ENCODE data around the gene GTF2IRD1. TPM values are rescaled to one million over a fixed set of nuclear protein-coding genes. Genes with fewer than 3 reads are reported as not detected.
"Not testable (repeated sequence)": the region's sequence is repeated elsewhere in the genome, so short reads cannot be mapped to it uniquely, and the experiment has no call there.

GTF2IRD1 gene
- total RNA-seq, 2 donors from 2014 or later, result 2.3 to 3.5 TPM

DNA sequence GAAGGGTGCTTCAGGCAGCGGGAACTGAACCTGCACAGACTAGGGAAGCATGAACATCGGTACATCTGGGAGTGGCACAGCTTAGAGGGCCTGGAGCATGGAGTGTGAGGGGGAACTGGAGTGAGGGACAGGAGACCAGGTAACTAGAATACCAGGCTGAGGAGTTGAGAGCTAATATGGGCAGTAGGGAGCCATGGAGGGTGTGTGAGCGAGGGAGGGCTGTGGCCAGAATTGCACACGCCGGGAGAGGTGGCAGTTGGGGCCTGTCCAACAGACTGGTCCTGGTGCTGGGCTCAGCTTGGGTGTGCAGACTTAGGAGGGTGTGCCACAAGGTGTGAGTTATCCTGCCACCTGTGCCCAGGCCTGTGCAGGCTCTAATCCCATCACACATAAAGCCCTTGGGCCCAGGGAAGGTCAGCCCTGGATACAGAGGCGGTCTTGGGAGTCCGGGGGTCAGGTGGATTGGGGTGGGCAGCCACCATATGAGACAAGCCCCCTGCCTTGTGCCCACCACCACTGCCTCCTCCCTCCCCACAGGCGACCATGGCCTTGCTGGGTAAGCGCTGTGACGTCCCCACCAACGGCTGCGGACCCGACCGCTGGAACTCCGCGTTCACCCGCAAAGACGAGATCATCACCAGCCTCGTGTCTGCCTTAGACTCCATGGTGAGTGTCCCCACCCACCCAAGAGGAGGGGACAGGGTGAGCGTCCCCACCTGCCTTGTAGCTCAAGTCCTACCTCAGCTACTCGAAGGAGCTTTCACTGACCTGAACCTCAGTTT, 54.0 kb downstream of the GTF2IRD1 start:
- Mint-ChIP-seq H3K27ac (no peak overlapping the region), H3K36me3 (ENCODE audit: low read depth) (no peaks in the 10 kb centered on the region), H3K4me1 (no peaks in the 10 kb centered on the region), H3K27me3 (no peaks in the 10 kb centered on the region), H3K4me3 (no peak overlapping the region)
- H3K9me3 ChIP-seq (ENCODE audit: control insufficient read depth, low read length, poor library complexity, severe bottlenecking), result no peaks in the 10 kb centered on the region
- no peak for ATAC-seq
- no peak for DNase-seq

DNA sequence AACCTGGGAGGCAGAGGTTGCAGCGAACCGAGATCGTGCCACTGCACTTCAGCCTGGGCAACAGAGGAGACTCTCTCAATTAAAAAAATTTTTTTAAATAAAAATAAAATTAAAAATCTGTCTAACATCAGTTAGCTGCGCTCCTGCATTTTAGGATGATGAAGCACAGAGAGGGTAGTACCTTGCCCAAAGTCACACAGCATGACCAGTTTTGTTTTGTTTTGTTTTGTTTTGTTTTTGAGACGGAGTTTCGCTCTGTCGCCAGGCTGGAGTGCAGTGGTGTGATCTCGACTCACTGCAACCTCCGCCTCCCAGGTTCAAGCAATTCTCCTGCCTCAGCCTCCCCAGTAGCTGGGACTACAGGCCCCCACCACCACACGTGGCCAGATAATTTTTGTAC, 55.7 kb downstream of the GTF2IRD1 start:
- not testable (repeated sequence) for H3K36me3 Mint-ChIP-seq (ENCODE audit: low read depth); H3K4me3 Mint-ChIP-seq; H3K27me3 Mint-ChIP-seq; H3K27ac Mint-ChIP-seq; DNase-seq; ATAC-seq; H3K9me3 ChIP-seq (ENCODE audit: control insufficient read depth, low read length, poor library complexity, severe bottlenecking); H3K4me1 Mint-ChIP-seq

DNA sequence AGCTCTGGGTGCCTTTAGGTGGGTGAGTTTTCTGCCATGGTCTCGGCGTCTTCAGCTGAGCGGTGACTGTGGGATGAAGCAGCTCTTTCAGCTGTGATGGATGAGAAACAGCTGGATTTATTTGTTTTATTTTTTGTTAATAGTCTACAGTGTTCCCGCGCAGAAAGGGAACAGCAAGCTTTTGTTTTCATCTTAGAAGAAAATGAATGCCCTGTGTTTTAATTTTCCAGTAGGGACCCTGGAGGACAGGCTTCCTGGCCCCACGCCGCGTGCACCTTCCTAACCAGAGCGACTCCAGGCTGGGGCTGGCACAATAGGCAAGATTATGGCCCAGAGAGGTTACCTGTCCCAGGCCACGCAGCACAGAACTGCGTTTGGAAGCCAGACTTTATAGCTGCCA, 57.6 kb downstream of the GTF2IRD1 start:
- no peak overlapping the region for H3K4me3 Mint-ChIP-seq
- no peak for ATAC-seq
- H3K36me3 Mint-ChIP-seq (ENCODE audit: low read depth), result no peaks in the 10 kb centered on the region
- DNase-seq, result no peak
- no peaks in the 10 kb centered on the region for H3K27me3 Mint-ChIP-seq
- H3K4me1 Mint-ChIP-seq, result no peaks in the 10 kb centered on the region
- no peaks in the 10 kb centered on the region for H3K9me3 ChIP-seq (ENCODE audit: control insufficient read depth, low read length, poor library complexity, severe bottlenecking)
- no peak overlapping the region for H3K27ac Mint-ChIP-seq

- Mint-ChIP-seq H3K27me3 (no peaks in the 10 kb centered on the region), H3K27ac (no peak overlapping the region), H3K36me3 (ENCODE audit: low read depth) (no peaks in the 10 kb centered on the region), H3K4me1 (no peaks in the 10 kb centered on the region), H3K4me3 (no peak overlapping the region)
- ATAC-seq (no peak), DNase-seq (no peak)
- H3K9me3 ChIP-seq (ENCODE audit: control insufficient read depth, low read length, poor library complexity, severe bottlenecking), result no peaks in the 10 kb centered on the region
Observed at GRCh38 chr7:74512762-74513161, 59.1 kb downstream of the GTF2IRD1 start.

- H3K36me3 Mint-ChIP-seq (ENCODE audit: low read depth), result no peaks in the 10 kb centered on the region
- no peaks in the 10 kb centered on the region for H3K4me1 Mint-ChIP-seq
- ATAC-seq, result no peak
- H3K9me3 ChIP-seq (ENCODE audit: control insufficient read depth, low read length, poor library complexity, severe bottlenecking), result no peaks in the 10 kb centered on the region
- no peaks in the 10 kb centered on the region for H3K27me3 Mint-ChIP-seq
- H3K4me3 Mint-ChIP-seq, result no peak overlapping the region
- no peak for DNase-seq
- no peak overlapping the region for H3K27ac Mint-ChIP-seq
Observed at GRCh38 chr7:74514131-74514591, 60.5 kb downstream of the GTF2IRD1 start.

GRCh38 chr7:74515276-74515675, 61.6 kb downstream of the GTF2IRD1 start:
- DNase-seq (no peak), ATAC-seq (no peak)
- Mint-ChIP-seq H3K36me3 (ENCODE audit: low read depth) (no peaks in the 10 kb centered on the region), H3K27ac (no peak overlapping the region), H3K27me3 (no peaks in the 10 kb centered on the region), H3K4me1 (no peaks in the 10 kb centered on the region), H3K4me3 (no peak overlapping the region)
- no peaks in the 10 kb centered on the region for H3K9me3 ChIP-seq (ENCODE audit: control insufficient read depth, low read length, poor library complexity, severe bottlenecking)

GRCh38 chr7:74516214-74516613, 62.5 kb downstream of the GTF2IRD1 start:
- Mint-ChIP-seq H3K27ac (no peak overlapping the region), H3K4me3 (no peak overlapping the region), H3K27me3 (no peaks in the 10 kb centered on the region), H3K4me1 (no peaks in the 10 kb centered on the region), H3K36me3 (ENCODE audit: low read depth) (no peaks in the 10 kb centered on the region)
- DNase-seq (no peak), ATAC-seq (no peak)
- H3K9me3 ChIP-seq (ENCODE audit: control insufficient read depth, low read length, poor library complexity, severe bottlenecking), result no peaks in the 10 kb centered on the region

- no peaks in the 10 kb centered on the region for H3K4me1 Mint-ChIP-seq
- H3K27ac Mint-ChIP-seq, result no peak overlapping the region
- DNase-seq (no peak), ATAC-seq (no peak)
- H3K4me3 Mint-ChIP-seq, result no peak overlapping the region
- no peaks in the 10 kb centered on the region for H3K9me3 ChIP-seq (ENCODE audit: control insufficient read depth, low read length, poor library complexity, severe bottlenecking)
- H3K27me3 Mint-ChIP-seq, result no peaks in the 10 kb centered on the region
- H3K36me3 Mint-ChIP-seq (ENCODE audit: low read depth), result no peaks in the 10 kb centered on the region
Observed at GRCh38 chr7:74518041-74518440, 64.3 kb downstream of the GTF2IRD1 start.

DNA sequence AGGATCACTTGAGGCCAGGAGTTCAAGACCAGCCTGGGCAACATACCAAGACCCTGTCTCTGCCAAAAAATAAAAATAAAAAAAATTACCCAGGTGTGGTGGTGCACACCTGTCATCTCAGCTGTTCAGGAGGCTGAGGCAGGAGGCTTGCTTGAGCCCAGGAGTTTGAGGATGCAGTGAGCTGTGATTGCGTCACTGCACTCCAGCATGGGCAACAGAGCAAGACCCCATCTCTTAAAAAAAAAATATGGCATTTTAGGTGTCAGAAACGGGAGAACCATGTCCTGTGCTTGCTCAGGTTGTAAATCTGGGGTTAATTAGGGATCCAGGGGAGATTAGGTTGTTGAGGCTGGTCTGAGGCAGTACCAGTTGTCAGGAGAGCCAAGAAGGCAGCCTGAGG, 64.9 kb downstream of the GTF2IRD1 start:
- Mint-ChIP-seq H3K4me1 (no peaks in the 10 kb centered on the region), H3K4me3 (no peak overlapping the region), H3K27me3 (no peaks in the 10 kb centered on the region), H3K27ac (no peak overlapping the region), H3K36me3 (ENCODE audit: low read depth) (no peaks in the 10 kb centered on the region)
- DNase-seq (no peak), ATAC-seq (no peak)
- H3K9me3 ChIP-seq (ENCODE audit: control insufficient read depth, low read length, poor library complexity, severe bottlenecking), result no peaks in the 10 kb centered on the region

DNA sequence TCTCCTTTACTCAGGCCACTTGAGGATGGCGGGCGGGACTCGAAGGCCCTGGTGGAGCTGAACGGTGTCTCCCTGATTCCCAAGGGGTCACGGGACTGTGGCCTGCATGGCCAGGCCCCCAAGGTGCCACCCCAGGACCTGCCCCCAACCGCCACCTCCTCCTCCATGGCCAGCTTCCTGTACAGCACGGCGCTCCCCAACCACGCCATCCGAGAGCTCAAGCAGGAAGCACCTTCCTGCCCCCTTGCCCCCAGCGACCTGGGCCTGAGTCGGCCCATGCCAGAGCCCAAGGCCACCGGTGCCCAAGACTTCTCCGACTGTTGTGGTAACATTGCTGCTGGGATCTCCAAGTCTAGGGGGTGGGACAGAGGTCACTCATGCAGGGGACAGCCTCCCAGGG, 65.7 kb downstream of the GTF2IRD1 start:
- no peak for ATAC-seq
- DNase-seq, result no peak
- H3K36me3 Mint-ChIP-seq (ENCODE audit: low read depth), result no peaks in the 10 kb centered on the region
- no peaks in the 10 kb centered on the region for H3K27me3 Mint-ChIP-seq
- H3K4me3 Mint-ChIP-seq, result no peak overlapping the region
- H3K4me1 Mint-ChIP-seq, result no peaks in the 10 kb centered on the region
- H3K9me3 ChIP-seq (ENCODE audit: control insufficient read depth, low read length, poor library complexity, severe bottlenecking), result no peaks in the 10 kb centered on the region
- no peak overlapping the region for H3K27ac Mint-ChIP-seq

DNA sequence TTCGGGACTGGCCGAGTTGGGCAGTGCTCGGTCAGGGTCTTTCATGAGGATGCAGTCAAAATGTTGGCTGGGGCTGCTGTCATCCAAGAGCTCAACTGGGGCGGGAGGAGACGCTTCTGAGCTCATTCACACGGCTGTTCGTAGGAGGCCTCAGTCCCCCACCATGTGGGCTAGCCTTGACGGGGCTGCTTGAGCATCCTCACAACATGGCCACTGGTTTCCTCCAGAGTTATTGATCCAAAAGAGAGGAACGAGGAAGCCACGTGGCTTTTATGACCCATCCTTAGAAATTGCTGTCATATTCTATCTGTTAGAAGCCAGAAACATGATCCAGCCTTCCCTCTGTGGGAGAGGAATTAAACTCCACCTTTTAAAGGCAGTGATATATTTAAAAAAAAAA, 68.1 kb downstream of the GTF2IRD1 start:
- H3K9me3 ChIP-seq (ENCODE audit: control insufficient read depth, low read length, poor library complexity, severe bottlenecking), result no peaks in the 10 kb centered on the region
- Mint-ChIP-seq H3K4me3 (no peak overlapping the region), H3K27ac (no peak overlapping the region), H3K27me3 (no peaks in the 10 kb centered on the region), H3K36me3 (ENCODE audit: low read depth) (no peaks in the 10 kb centered on the region), H3K4me1 (no peaks in the 10 kb centered on the region)
- DNase-seq (no peak), ATAC-seq (no peak)

DNA sequence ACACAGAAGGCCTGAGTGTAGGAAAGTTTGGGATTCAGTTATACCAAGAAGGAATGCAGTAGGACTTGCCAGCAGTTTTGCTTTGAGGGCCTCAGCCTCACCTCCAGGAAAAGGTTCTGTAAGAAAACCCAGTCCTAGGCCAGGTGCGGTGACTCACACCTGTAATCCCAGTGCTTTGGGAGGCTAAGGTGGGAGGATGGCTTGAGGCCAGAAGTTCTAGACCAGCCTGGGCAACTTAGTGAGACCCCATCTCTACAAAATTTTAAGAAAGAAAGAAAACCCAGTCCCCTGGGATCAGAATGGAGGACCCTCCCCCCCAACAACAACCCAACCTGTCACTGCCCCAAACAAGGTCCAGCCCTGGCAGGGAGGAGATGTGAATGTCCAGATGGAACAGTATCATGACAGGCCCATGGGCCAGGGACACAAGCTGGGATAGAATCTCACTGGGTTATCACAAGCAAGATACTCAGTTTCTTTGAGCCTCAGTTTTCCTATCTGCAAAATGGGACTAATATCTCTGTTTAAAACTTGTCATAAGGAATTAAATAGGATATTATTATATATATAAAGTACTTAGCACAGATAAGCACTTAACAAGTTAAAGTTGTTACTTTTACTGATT, 68.7 kb downstream of the GTF2IRD1 start:
- Mint-ChIP-seq H3K36me3 (ENCODE audit: low read depth) (no peaks in the 10 kb centered on the region), H3K4me3 (no peak overlapping the region), H3K27me3 (no peaks in the 10 kb centered on the region), H3K27ac (peak overlapping the region; percentile 19), H3K4me1 (no peaks in the 10 kb centered on the region)
- ATAC-seq (no peak), DNase-seq (no peak)
- H3K9me3 ChIP-seq (ENCODE audit: control insufficient read depth, low read length, poor library complexity, severe bottlenecking), result no peaks in the 10 kb centered on the region

DNA sequence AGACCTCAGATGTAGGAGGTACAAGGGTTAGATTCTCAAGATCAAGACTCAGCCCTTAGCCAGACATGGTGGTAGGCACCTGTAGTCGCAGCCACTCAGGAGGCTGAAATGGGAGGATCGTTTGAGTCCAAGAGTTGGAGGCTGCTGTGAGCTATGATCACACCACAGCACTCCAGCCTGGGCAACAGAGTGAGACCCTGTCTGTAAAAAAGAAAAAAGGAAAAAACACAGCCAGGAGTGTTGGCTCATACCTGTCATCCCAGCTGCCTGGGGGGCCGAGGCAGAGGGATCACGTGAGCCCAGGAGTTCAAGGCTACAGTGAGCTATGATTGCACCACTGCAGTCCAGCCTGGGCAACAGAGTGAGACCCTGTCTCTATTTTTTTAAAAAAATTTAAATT, 69.3 kb downstream of the GTF2IRD1 start:
- Mint-ChIP-seq H3K4me3 (no peak overlapping the region), H3K27me3 (no peaks in the 10 kb centered on the region), H3K36me3 (ENCODE audit: low read depth) (no peaks in the 10 kb centered on the region), H3K4me1 (no peaks in the 10 kb centered on the region), H3K27ac (peak overlapping the region; percentile 19)
- no peak for DNase-seq
- no peak for ATAC-seq
- H3K9me3 ChIP-seq (ENCODE audit: control insufficient read depth, low read length, poor library complexity, severe bottlenecking), result no peaks in the 10 kb centered on the region

DNA sequence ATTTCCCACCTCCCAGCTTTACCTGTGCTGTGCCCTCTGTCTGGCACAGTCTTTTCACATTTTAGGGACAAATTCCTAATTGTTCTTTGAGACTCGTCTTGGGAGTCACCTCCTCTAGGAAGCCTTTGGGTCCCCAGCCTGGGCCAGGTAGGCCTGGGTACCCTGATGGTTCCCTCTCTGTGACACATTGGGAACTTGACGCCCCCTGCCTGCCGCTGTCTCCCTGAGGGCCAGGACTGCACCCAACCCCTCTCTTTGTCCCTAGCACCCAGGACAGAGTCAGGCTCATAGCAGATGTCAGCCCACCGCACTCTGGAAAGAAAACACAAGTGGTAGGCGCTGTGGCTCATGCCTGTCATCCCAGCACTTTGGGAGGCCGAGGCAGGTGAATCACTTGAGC, 71.4 kb downstream of the GTF2IRD1 start:
- H3K4me3 Mint-ChIP-seq, result no peak overlapping the region
- ATAC-seq, result no peak
- peak overlapping the region; percentile 45 for H3K27ac Mint-ChIP-seq
- DNase-seq, result no peak
- H3K36me3 Mint-ChIP-seq (ENCODE audit: low read depth), result no peaks in the 10 kb centered on the region
- H3K9me3 ChIP-seq (ENCODE audit: control insufficient read depth, low read length, poor library complexity, severe bottlenecking), result no peaks in the 10 kb centered on the region
- no peaks in the 10 kb centered on the region for H3K27me3 Mint-ChIP-seq
- H3K4me1 Mint-ChIP-seq, result no peaks in the 10 kb centered on the region
